ENCODE data around the gene DRC7.

- TF ChIP-seq CTCF (IDR thresholded peaks at IDR 0.05; ENCODE audit: low read depth, low read length) (no peak), EZH2phosphoT487 (IDR thresholded peaks at IDR 0.05; ENCODE audit: low read depth) (no peak)
Measured at GRCh38 chr16:57761957-57762356, 67.4 kb downstream of the DRC7 start.

Measured in OCI-LY3 (cell line).